Left lung (tissue), 10 donors: ENCODE data around the gene ARNT2. TPM values are rescaled to one million over a fixed set of nuclear protein-coding genes. Genes with fewer than 3 reads are reported as not detected.
"Not testable (repeated sequence)": the region's sequence is repeated elsewhere in the genome, so short reads cannot be mapped to it uniquely, and the experiment has no call there.

Experiments used
- ATAC-seq: fragments of 200-7000 bp; cut with Tn5 transposase; one replicate; pipeline ENCODE4 v1.9.1; 2020; ENCODE audit warnings: moderate library complexity
- DNase-seq, 4 donors: peaks; one replicate each; pipeline ENCODE4 v3.0.0-alpha.2; 2013 to 2020
- H3K27ac ChIP-seq, 2 donors: fragments of 200-600 bp; sonication (generic) in 1 of 2; one replicate each; pipeline versions ENCODE4 v1.5.0 to v1.8.0; 2020 to 2021
- H3K27me3 ChIP-seq, 2 donors: fragments of 200-600 bp; sonication (generic) in 1 of 2; one replicate each; pipeline versions ENCODE4 v1.5.0 to v1.8.0; 2020 to 2021
- H3K36me3 ChIP-seq, 2 donors: fragments of 200-600 bp; sonication (generic) in 1 of 2; one replicate each; pipeline versions ENCODE4 v1.5.0 to v1.8.0; 2020 to 2021
- H3K4me1 ChIP-seq, 2 donors: fragments of 200-600 bp; one replicate each; pipeline ENCODE4 v1.8.0; 2021
- H3K4me3 ChIP-seq, 2 donors: fragments of 200-600 bp; sonication (generic) in 1 of 2; one replicate each; pipeline versions ENCODE4 v1.5.0 to v1.8.0; 2020 to 2021; ENCODE audit warnings: mild to moderate bottlenecking in 1 of 2
- H3K9me3 ChIP-seq, 2 donors: fragments of 200-600 bp; sonication (generic) in 1 of 2; one replicate each; pipeline versions ENCODE4 v1.5.0 to v1.8.0; 2020 to 2021
- intact Hi-C, 2 donors: fragments of 100-400 bp; cut with DNase I; formaldehyde crosslinking; loops; one replicate each; pipeline versions ENCODE4 v1.11.2 to v1.14.2; 2022
- polyA plus RNA-seq, 6 donors: library from polyadenylated mRNA; unstranded; fragments of 120-200 nt; gene quantifications; one replicate each; pipeline ENCODE4 v1.2.1, GENCODE V29; 2013; ENCODE audit not compliant: insufficient read length in 6 of 6
- total RNA-seq, 2 donors: library from RNA; stranded (reverse); fragmentation: NEBNext Ultra II Directional; extraction: Animal tissue kit (Norgen Biotek cat#: 25700); gene quantifications; one replicate each; pipeline ENCODE4 v1.2.1, GENCODE V29; 2021
- TF ChIP-seq, protein P1 (sequence below), 2 donors: fragments of 200-600 bp; sonication (generic) in 1 of 2; IDR thresholded peaks; one replicate each; pipeline versions ENCODE4 v1.5.0 to v1.8.0; 2021; ENCODE audit warnings: antibody characterized with exemption in 2 of 2
- donor health status: DM: no; HTN: yes; CAD: no.
- donor health status: DM: no; HTN: no; CAD: no.

The ARNT2 gene
- total and polyA plus RNA-seq, 8 donors: 9.7 to 50.8 (median 33.7) TPM

DNA sequence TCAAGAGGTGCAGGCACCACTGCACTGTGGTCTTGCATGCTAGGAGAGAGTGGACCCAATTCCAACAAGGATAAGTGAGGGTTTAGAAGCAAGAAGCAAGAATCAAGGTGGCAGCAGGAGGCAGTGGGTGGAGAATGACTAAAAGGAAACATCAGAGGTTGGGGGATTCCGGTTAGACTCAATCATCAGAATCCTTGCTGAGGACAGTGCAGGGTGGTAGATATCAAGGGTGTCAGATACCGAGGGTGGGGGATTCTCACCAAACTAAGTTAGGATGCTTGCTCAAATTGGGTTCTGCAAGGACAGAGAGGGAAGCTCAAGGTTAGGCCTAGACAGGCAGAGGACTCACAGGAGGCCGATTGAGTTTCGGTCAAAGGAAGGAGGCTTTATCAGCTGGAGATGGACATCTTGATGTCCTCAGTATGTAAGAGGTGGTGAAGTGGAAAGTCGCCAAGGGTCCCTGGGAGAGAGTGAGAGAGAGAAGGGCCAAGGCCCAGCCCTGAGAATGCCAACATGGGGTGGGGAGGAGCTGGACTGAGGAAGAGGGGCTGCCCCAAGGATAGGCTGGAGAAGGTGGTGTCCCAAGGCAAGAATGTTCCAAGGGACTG is 102.2 kb downstream of the ARNT2 start:
- intact Hi-C loops: no loop called here
- Histone ChIP-seq H3K9me3 (peaks cover 0 to 5% of the 10 kb centered on the region in 2 donors), H3K27me3 (no peaks in the 10 kb centered on the region), H3K27ac (no peak overlapping the region), H3K36me3 (no peaks in the 10 kb centered on the region), H3K4me3 (no peak overlapping the region), H3K4me1 (no peaks in the 10 kb centered on the region)
- DNase-seq: no peak
- no peak for ATAC-seq
- TF ChIP-seq, protein P1, sequence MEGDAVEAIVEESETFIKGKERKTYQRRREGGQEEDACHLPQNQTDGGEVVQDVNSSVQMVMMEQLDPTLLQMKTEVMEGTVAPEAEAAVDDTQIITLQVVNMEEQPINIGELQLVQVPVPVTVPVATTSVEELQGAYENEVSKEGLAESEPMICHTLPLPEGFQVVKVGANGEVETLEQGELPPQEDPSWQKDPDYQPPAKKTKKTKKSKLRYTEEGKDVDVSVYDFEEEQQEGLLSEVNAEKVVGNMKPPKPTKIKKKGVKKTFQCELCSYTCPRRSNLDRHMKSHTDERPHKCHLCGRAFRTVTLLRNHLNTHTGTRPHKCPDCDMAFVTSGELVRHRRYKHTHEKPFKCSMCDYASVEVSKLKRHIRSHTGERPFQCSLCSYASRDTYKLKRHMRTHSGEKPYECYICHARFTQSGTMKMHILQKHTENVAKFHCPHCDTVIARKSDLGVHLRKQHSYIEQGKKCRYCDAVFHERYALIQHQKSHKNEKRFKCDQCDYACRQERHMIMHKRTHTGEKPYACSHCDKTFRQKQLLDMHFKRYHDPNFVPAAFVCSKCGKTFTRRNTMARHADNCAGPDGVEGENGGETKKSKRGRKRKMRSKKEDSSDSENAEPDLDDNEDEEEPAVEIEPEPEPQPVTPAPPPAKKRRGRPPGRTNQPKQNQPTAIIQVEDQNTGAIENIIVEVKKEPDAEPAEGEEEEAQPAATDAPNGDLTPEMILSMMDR (IDR thresholded peaks at IDR 0.05): no peak

DNA sequence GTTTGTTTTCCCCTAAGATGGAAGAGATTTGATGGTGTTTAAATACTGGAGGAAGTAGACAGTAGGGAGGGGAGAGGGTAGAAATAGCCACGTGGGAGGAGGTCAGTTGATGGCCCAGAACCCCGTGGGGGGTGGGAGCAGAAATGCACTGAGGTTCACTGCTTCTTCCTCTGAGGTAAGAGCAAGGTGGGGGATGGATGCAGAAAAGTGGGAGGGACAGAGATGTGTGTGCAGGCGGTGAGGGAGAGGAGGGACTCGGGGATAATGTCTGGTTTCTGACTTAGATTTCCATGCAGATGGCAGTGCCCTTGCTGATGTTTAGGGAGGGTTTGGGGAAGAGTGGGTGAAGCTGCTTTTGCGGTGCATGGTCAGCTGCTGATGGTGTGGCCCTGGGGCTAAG is 102.9 kb downstream of the ARNT2 start:
- Histone ChIP-seq H3K27ac (no peak overlapping the region), H3K4me1 (no peaks in the 10 kb centered on the region), H3K27me3 (no peaks in the 10 kb centered on the region), H3K36me3 (no peaks in the 10 kb centered on the region), H3K9me3 (peaks cover 0 to 5% of the 10 kb centered on the region in 2 donors), H3K4me3 (no peak overlapping the region)
- intact Hi-C loops: no loop called here
- ATAC-seq (no peak), DNase-seq (no peak)
- TF ChIP-seq, protein P1 (IDR thresholded peaks at IDR 0.05): no peak

DNA sequence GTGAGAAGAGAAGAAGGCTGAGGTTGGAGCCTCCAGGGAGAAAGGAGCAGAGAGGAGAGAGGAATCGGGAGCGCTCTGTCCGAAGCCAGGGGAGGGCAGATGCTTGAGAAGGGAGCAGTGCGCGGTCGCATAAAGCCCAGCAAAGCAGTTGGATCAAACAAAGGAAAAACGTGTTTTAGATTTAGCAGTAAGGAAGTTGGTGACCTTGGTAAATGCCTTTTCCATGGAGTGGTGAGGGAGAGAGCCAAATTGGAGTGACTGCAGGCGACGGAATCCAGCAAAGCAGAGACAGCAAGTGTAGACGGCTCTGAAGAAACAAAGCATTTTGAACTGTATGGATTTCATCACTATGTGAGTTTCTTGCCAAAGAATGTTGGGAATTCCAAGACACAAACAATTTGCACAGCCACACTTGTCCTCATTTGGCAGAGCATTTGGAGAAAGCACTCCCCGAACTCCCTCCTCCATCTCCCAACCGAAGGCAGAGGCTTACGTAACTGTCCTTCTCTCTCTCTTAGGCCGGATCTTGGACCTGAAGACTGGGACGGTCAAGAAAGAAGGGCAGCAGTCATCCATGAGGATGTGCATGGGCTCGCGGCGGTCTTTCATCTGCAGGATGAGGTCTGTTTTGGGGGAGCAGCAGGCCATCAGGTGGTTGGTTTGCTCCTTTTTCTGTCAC is 103.6 kb downstream of the ARNT2 start:
- intact Hi-C loops: no loop called here
- Histone ChIP-seq H3K4me3 (no peak overlapping the region), H3K27ac (no peak overlapping the region), H3K36me3 (no peaks in the 10 kb centered on the region), H3K4me1 (no peaks in the 10 kb centered on the region), H3K9me3 (peaks cover 0 to 5% of the 10 kb centered on the region in 2 donors), H3K27me3 (no peaks in the 10 kb centered on the region)
- ATAC-seq (peak; percentile 55), DNase-seq (peak in 2 of 4 donors; percentile 83 to 85)
- TF ChIP-seq, protein P1 (IDR thresholded peaks at IDR 0.05): no peak

DNA sequence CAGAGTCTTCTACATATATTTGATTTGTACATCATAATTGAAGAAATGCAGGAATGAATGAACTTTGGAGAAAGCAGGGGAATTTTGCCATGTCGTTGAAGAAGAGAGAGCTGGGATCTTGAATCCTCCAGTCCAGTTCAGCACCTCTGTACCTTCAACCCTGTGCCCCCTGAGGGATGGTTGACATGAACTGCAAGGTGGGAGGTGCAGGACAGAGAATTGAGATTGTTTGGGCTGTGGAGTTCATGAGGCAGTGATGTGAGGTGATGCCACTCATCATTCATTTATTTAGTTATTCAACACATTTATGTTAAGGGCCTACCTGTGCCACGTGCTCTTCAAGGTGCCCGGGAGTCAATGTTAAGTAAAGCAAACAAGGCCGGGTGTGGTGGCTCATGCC is 104.6 kb downstream of the ARNT2 start:
- Histone ChIP-seq H3K4me3 (no peak overlapping the region), H3K36me3 (no peaks in the 10 kb centered on the region), H3K27ac (no peak overlapping the region), H3K4me1 (no peaks in the 10 kb centered on the region), H3K9me3 (peaks cover 0 to 5% of the 10 kb centered on the region in 2 donors), H3K27me3 (no peaks in the 10 kb centered on the region)
- TF ChIP-seq, protein P1 (IDR thresholded peaks at IDR 0.05): no peak
- intact Hi-C loops: no loop called here
- ATAC-seq: no peak
- no peak for DNase-seq

DNA sequence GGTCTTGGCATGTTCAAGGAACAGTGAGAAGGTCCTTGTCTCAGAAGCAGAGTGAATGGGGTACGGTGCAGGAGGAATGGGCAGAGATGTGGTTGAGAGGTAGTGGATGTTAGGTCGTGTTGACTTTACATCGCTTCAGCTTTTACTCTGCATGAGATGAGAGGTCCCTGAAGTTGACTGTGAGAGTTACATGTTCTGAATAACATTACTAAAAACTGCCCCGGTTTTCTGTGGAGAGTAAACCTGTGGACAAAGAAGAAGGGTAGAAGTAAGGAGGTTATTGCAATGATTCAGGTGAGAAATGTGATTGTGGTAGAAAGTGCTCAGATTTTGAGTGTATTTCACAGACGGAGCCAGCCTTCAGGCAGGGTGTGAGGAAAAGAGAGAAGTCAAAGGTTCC is 105.6 kb downstream of the ARNT2 start:
- H3K9me3 ChIP-seq: peaks cover 0 to 4% of the 10 kb centered on the region in 2 donors
- intact Hi-C loops: no loop called here
- no peaks in the 10 kb centered on the region for H3K36me3 ChIP-seq
- H3K4me1 ChIP-seq: no peaks in the 10 kb centered on the region
- H3K4me3 ChIP-seq: no peak overlapping the region
- ATAC-seq: no peak
- no peak overlapping the region for H3K27ac ChIP-seq
- DNase-seq: no peak
- TF ChIP-seq, protein P1 (IDR thresholded peaks at IDR 0.05): no peak
- no peaks in the 10 kb centered on the region for H3K27me3 ChIP-seq

DNA sequence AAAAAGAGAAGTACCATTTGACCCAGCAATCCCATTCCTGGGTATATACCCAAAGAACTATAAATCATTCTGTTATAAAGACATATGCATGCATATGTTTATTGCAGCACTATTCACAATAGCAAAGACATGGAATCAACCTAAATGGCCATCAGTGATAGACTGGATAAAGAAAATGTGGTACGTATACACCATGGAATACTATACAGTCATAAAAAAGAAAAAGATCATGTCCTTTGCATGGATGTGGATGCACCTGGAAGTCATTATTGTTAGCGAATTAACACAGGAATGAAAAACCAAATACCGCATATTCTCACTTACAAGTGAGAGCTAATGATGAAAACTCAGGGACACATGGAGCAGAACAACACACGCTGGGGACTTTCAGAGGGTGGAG is 106.8 kb downstream of the ARNT2 start:
- H3K9me3 ChIP-seq, DNase-seq, H3K27ac ChIP-seq, H3K27me3 ChIP-seq, H3K4me3 ChIP-seq, H3K36me3 ChIP-seq, ATAC-seq, intact Hi-C loops, H3K4me1 ChIP-seq: not testable (repeated sequence)
